ENCODE measurements around the gene TNFRSF4.

Gene TNFRSF4

DNA sequence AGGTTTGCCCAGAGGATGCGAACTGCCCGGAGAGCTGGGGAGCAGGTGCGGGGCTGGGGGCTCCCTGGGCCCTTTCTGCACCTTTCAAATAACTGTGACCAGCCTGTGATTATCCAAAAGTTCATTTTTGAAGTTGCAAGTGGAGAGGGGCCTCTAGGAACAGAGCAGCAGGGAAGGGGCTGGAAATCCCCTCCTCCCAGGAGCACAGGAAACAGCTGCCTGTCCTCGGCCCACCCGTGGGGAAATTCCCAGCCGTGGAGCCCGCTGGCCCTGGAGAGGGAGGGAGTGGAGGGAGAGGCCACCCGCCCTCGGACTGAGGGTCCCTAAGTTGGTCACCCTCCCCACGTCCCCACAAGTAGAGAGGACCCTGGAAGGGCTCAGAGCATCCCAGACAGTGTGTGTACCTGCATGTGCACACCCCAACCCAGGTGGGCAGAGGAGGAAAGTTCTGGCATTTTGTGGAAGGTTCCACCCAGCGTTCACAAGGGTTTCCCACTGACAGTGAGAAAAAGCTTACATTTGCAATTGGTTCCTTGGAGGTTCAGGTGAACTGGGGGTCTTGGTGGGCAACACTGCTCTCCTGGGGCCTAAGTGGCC, 1.2 kb upstream of the TNFRSF4 start:
- Histone ChIP-seq H3K4me3 (IDR thresholded peaks at IDR 0.05; ENCODE audit: insufficient read depth, low read depth, low read length) (no peak overlapping the region), H4K20me1 (ENCODE audit: insufficient read depth) (no peaks in the 10 kb centered on the region), H3K27me3 (ENCODE audit: insufficient read depth, low read depth) (peaks cover 3% of the 10 kb centered on the region; the same call in 1 of the 2 replicates), H3K27ac (no peak overlapping the region), H3K4me1 (ENCODE audit: low read depth, poor library complexity, severe bottlenecking) (peaks cover 12% of the 10 kb centered on the region), H3K9ac (no peak overlapping the region), H3K4me2 (peak overlapping the region; percentile 48), H2AFZ (ENCODE audit: low read depth) (no peak overlapping the region), H3K36me3 (ENCODE audit: insufficient read depth) (no peaks in the 10 kb centered on the region), H3K79me2 (ENCODE audit: insufficient read depth, low read depth) (no peaks in the 10 kb centered on the region)
- TF ChIP-seq, protein P1, sequence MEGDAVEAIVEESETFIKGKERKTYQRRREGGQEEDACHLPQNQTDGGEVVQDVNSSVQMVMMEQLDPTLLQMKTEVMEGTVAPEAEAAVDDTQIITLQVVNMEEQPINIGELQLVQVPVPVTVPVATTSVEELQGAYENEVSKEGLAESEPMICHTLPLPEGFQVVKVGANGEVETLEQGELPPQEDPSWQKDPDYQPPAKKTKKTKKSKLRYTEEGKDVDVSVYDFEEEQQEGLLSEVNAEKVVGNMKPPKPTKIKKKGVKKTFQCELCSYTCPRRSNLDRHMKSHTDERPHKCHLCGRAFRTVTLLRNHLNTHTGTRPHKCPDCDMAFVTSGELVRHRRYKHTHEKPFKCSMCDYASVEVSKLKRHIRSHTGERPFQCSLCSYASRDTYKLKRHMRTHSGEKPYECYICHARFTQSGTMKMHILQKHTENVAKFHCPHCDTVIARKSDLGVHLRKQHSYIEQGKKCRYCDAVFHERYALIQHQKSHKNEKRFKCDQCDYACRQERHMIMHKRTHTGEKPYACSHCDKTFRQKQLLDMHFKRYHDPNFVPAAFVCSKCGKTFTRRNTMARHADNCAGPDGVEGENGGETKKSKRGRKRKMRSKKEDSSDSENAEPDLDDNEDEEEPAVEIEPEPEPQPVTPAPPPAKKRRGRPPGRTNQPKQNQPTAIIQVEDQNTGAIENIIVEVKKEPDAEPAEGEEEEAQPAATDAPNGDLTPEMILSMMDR (conservative IDR thresholded peaks at IDR 0.05; ENCODE audit: low read depth, low read length): no peak

DNA sequence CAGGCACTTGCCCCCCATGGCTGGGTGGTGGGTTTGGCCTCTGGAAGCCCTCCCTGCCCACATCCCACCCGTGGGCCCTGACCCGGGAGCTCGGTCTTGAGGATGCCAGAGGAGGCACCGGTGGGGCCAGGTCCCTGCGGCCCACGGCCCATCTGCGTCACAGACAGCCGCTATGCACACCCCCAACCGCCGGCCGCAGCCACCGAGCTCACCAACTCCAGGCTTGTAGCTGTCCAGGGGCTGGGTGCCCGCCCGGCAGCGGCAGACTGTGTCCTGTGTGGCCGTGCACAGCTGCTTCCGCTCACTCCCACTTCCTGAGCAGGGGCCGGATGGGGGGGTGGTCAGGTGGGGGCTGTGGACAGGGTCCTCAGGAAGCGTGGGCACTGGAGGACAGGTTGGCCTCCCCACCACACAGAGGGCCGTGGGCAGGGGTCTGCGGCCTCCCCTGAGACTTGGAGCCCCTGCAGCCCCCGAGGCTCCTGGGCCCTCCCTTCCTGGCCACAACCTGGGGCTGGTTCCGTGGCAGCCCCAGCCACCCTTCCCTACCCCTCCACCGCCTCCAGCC, 1.1 kb downstream of the TNFRSF4 start:
- Histone ChIP-seq H2AFZ (ENCODE audit: low read depth) (no peak overlapping the region), H3K79me2 (ENCODE audit: insufficient read depth, low read depth) (no peaks in the 10 kb centered on the region), H3K36me3 (ENCODE audit: insufficient read depth) (no peaks in the 10 kb centered on the region), H3K4me3 (IDR thresholded peaks at IDR 0.05; ENCODE audit: insufficient read depth, low read depth, low read length) (no peak overlapping the region), H3K4me2 (no peak overlapping the region), H3K4me1 (ENCODE audit: low read depth, poor library complexity, severe bottlenecking) (peaks cover 27% of the 10 kb centered on the region), H4K20me1 (ENCODE audit: insufficient read depth) (no peaks in the 10 kb centered on the region), H3K27me3 (ENCODE audit: insufficient read depth, low read depth) (peaks cover 21% of the 10 kb centered on the region; the same call in 1 of the 2 replicates), H3K27ac (no peak overlapping the region), H3K9ac (no peak overlapping the region)
- TF ChIP-seq, protein P1 (conservative IDR thresholded peaks at IDR 0.05; ENCODE audit: low read depth, low read length): no peak

DNA sequence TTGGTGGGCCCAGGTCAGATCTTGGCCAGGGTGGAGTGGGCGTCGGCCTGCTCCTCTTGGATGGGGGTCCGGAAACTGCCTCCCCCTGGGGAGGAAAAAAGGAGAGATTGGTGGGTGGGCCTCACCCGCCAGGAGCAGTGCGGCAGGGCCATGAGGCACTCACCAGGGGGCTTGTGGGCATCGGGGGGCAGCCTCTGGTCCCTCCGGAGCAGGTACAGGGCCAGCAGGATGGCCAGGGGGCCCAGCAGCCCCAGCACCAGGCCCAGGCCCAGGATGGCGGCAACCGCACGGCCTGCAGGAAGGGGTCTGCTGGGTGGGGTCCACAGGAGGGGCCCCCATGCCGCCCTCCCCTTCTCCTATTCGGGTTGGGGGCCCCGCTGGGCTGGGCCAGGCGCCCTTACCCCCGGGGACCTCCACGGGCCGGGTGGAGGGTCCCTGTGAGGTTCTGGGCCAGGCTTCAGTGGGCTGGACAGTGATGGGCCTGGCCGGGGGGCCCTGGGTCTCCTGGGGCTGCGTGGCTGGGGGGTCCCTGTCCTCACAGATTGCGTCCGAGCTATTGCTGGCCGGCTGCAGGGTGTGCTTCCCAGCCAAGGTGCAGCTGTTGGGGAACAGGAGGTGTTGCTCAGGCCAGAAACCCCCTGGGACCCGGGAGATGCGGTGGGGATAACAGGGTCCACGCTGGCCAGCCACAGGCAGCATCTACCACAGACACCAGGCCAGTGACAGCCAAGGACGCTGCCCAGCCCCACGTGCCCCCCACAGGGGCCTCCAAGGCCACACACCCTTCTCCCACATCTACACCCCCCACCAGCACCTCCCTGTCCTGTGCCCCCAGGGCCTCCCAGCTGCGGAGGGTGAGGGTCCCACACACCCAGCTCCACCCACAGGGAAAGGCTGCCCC, 2.2 kb downstream of the TNFRSF4 start:
- no peak overlapping the region for H3K9ac ChIP-seq
- H3K79me2 ChIP-seq (ENCODE audit: insufficient read depth, low read depth): no peaks in the 10 kb centered on the region
- no peak overlapping the region for H2AFZ ChIP-seq (ENCODE audit: low read depth)
- no peak overlapping the region for H3K4me2 ChIP-seq
- H3K36me3 ChIP-seq (ENCODE audit: insufficient read depth): no peaks in the 10 kb centered on the region
- H3K4me3 ChIP-seq (IDR thresholded peaks at IDR 0.05; ENCODE audit: insufficient read depth, low read depth, low read length): no peak overlapping the region
- TF ChIP-seq, protein P1 (conservative IDR thresholded peaks at IDR 0.05; ENCODE audit: low read depth, low read length): no peak
- H3K4me1 ChIP-seq (ENCODE audit: low read depth, poor library complexity, severe bottlenecking): peaks cover 34% of the 10 kb centered on the region
- peaks cover 28% of the 10 kb centered on the region for H3K27me3 ChIP-seq (ENCODE audit: insufficient read depth, low read depth)
- no peaks in the 10 kb centered on the region for H4K20me1 ChIP-seq (ENCODE audit: insufficient read depth)
- no peak overlapping the region for H3K27ac ChIP-seq

DNA sequence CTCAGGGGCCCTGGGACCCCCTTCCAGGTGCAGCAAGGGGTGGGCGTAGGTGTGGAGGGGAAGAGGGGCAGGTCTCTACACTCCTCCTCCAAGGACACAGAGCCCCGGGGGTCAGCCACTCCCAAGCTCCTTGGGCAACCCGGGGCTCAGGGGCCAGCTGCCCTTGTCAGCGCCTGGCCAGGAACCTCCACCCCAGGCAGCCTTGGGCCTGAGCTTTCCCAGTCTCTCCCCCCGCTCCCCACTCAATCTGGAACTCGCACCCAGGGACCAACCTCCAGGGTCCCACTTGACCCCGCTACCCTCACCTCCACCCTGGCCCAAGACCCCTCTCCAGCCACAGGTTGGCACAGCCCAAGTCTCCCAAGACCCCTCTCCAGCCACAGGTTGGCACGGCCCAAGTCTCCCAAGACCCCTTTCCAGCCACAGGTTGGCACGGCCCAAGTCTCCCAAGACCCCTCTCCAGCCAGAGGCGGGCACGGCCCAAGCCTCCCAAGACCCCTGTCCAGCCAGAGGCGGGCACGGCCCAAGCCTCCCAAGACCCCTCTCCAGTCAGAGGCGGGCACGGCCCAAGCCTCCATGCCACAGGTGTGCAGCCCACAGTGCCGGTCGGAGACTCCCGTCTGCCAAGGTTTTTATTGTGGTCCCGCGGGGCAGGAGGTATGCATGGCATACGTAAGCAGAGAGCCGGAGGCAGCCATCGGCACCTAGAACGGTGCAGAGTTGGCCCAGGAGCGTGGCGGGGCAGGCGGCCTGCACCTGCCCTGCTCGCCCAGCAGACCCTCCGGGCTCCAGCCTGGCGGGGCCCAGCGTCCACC, 3.0 kb downstream of the TNFRSF4 start:
- no peak overlapping the region for H3K9ac ChIP-seq
- peaks cover 38% of the 10 kb centered on the region for H3K4me1 ChIP-seq (ENCODE audit: low read depth, poor library complexity, severe bottlenecking)
- H3K27ac ChIP-seq: no peak overlapping the region
- TF ChIP-seq, protein P1 (conservative IDR thresholded peaks at IDR 0.05; ENCODE audit: low read depth, low read length): no peak
- H2AFZ ChIP-seq (ENCODE audit: low read depth): no peak overlapping the region
- no peaks in the 10 kb centered on the region for H4K20me1 ChIP-seq (ENCODE audit: insufficient read depth)
- no peak overlapping the region for H3K4me3 ChIP-seq (IDR thresholded peaks at IDR 0.05; ENCODE audit: insufficient read depth, low read depth, low read length)
- peaks cover 36% of the 10 kb centered on the region for H3K27me3 ChIP-seq (ENCODE audit: insufficient read depth, low read depth)
- H3K79me2 ChIP-seq (ENCODE audit: insufficient read depth, low read depth): no peaks in the 10 kb centered on the region
- no peak overlapping the region for H3K4me2 ChIP-seq
- no peaks in the 10 kb centered on the region for H3K36me3 ChIP-seq (ENCODE audit: insufficient read depth)

Data from KMS-11 (cell line).